Measurements from ENCODE around the gene DYNC2H1.

The DYNC2H1 gene

GRCh38 chr11:103465555-103466140 lies 356.4 kb downstream of the DYNC2H1 start:
- TF ChIP-seq JUND (IDR thresholded peaks at IDR 0.05; ENCODE audit: low read depth) = no peak
- DNase-seq (ENCODE audit: low read depth in 1 of 2, low spot score in 1 of 2) = no peak
- in situ Hi-C loops (cut with HindIII; ENCODE audit: low pct_unique_long_range_greater_than_20kb, low sequenced_read_pairs) = no loop called here

- no peak for TF ChIP-seq JUND (IDR thresholded peaks at IDR 0.05; ENCODE audit: low read depth)
- in situ Hi-C loops (cut with HindIII; ENCODE audit: low pct_unique_long_range_greater_than_20kb, low sequenced_read_pairs) = no loop called here
- no peak for DNase-seq (ENCODE audit: low read depth in 1 of 2, low spot score in 1 of 2)
Measured at GRCh38 chr11:103471546-103471945, 362.3 kb downstream of the DYNC2H1 start.

- no peak for TF ChIP-seq JUND (IDR thresholded peaks at IDR 0.05; ENCODE audit: low read depth)
- in situ Hi-C loops (cut with HindIII; ENCODE audit: low pct_unique_long_range_greater_than_20kb, low sequenced_read_pairs) = no loop called here
- no peak for DNase-seq (ENCODE audit: low read depth in 1 of 2, low spot score in 1 of 2)
Measured at GRCh38 chr11:103476874-103477273, 367.6 kb downstream of the DYNC2H1 start.

GRCh38 chr11:103480421-103480820 lies 371.2 kb downstream of the DYNC2H1 start:
- in situ Hi-C loops (cut with HindIII; ENCODE audit: low pct_unique_long_range_greater_than_20kb, low sequenced_read_pairs) = no loop called here
- TF ChIP-seq JUND (IDR thresholded peaks at IDR 0.05; ENCODE audit: low read depth) = no peak
- DNase-seq (ENCODE audit: low read depth in 1 of 2, low spot score in 1 of 2) = no peak

GRCh38 chr11:103483996-103484395 lies 374.8 kb downstream of the DYNC2H1 start:
- in situ Hi-C loops (cut with HindIII; ENCODE audit: low pct_unique_long_range_greater_than_20kb, low sequenced_read_pairs) = no loop called here
- no peak for DNase-seq (ENCODE audit: low read depth in 1 of 2, low spot score in 1 of 2)
- TF ChIP-seq JUND (IDR thresholded peaks at IDR 0.05; ENCODE audit: low read depth) = no peak

GRCh38 chr11:103484545-103484944 lies 375.3 kb downstream of the DYNC2H1 start:
- no peak for DNase-seq (ENCODE audit: low read depth in 1 of 2, low spot score in 1 of 2)
- no peak for TF ChIP-seq JUND (IDR thresholded peaks at IDR 0.05; ENCODE audit: low read depth)
- in situ Hi-C loops (cut with HindIII; ENCODE audit: low pct_unique_long_range_greater_than_20kb, low sequenced_read_pairs) = no loop called here

GRCh38 chr11:103486604-103487003 lies 377.4 kb downstream of the DYNC2H1 start:
- in situ Hi-C loops (cut with HindIII; ENCODE audit: low pct_unique_long_range_greater_than_20kb, low sequenced_read_pairs) = no loop called here
- no peak for DNase-seq (ENCODE audit: low read depth in 1 of 2, low spot score in 1 of 2)

GRCh38 chr11:103487113-103487512 lies 377.9 kb downstream of the DYNC2H1 start:
- TF ChIP-seq JUND (IDR thresholded peaks at IDR 0.05; ENCODE audit: low read depth) = no peak
- DNase-seq (ENCODE audit: low read depth in 1 of 2, low spot score in 1 of 2) = no peak
- in situ Hi-C loops (cut with HindIII; ENCODE audit: low pct_unique_long_range_greater_than_20kb, low sequenced_read_pairs) = no loop called here

More at GRCh38 chr11:103486604-103487003, 377.4 kb downstream of the DYNC2H1 start:
- TF ChIP-seq JUND (IDR thresholded peaks at IDR 0.05; ENCODE audit: low read depth) = no peak

GRCh38 chr11:103488031-103488461 lies 378.8 kb downstream of the DYNC2H1 start:
- in situ Hi-C loops (cut with HindIII; ENCODE audit: low pct_unique_long_range_greater_than_20kb, low sequenced_read_pairs) = no loop called here
- TF ChIP-seq JUND (IDR thresholded peaks at IDR 0.05; ENCODE audit: low read depth) = no peak
- DNase-seq (ENCODE audit: low read depth in 1 of 2, low spot score in 1 of 2) = no peak

- no peak for DNase-seq (ENCODE audit: low read depth in 1 of 2, low spot score in 1 of 2)
- TF ChIP-seq JUND (IDR thresholded peaks at IDR 0.05; ENCODE audit: low read depth) = no peak
- in situ Hi-C loops (cut with HindIII; ENCODE audit: low pct_unique_long_range_greater_than_20kb, low sequenced_read_pairs) = no loop called here
Measured at GRCh38 chr11:103488579-103488978, 379.4 kb downstream of the DYNC2H1 start.

GRCh38 chr11:103491777-103492176 lies 382.6 kb downstream of the DYNC2H1 start:
- in situ Hi-C loops (cut with HindIII; ENCODE audit: low pct_unique_long_range_greater_than_20kb, low sequenced_read_pairs) = no loop called here
- DNase-seq (ENCODE audit: low read depth in 1 of 2, low spot score in 1 of 2) = no peak
- no peak for TF ChIP-seq JUND (IDR thresholded peaks at IDR 0.05; ENCODE audit: low read depth)

GRCh38 chr11:103494491-103494890 lies 385.3 kb downstream of the DYNC2H1 start:
- no peak for DNase-seq (ENCODE audit: low read depth in 1 of 2, low spot score in 1 of 2)
- in situ Hi-C loops (cut with HindIII; ENCODE audit: low pct_unique_long_range_greater_than_20kb, low sequenced_read_pairs) = no loop called here

GRCh38 chr11:103497268-103497667 lies 388.0 kb downstream of the DYNC2H1 start:
- no peak for DNase-seq (ENCODE audit: low read depth in 1 of 2, low spot score in 1 of 2)
- TF ChIP-seq JUND (IDR thresholded peaks at IDR 0.05; ENCODE audit: low read depth) = no peak
- in situ Hi-C loops (cut with HindIII; ENCODE audit: low pct_unique_long_range_greater_than_20kb, low sequenced_read_pairs) = no loop called here

More at GRCh38 chr11:103494491-103494890, 385.3 kb downstream of the DYNC2H1 start:
- TF ChIP-seq JUND (IDR thresholded peaks at IDR 0.05; ENCODE audit: low read depth) = no peak
